Neuron (in vitro differentiated cells): ENCODE results near the gene TP63.

Experiments
- H2AFZ ChIP-seq: one replicate; pipeline ENCODE4 v1.6.1; 2013; ENCODE audit warnings: low read depth, mild to moderate bottlenecking, inconsistent platforms, low read length, moderate library complexity
- H3K27me3 ChIP-seq: one replicate; pipeline ENCODE4 v1.6.1; 2013; ENCODE audit warnings: low read length; ENCODE audit not compliant: insufficient read depth
- H3K36me3 ChIP-seq: one replicate; pipeline ENCODE4 v1.6.1; 2013; ENCODE audit warnings: low read length; ENCODE audit not compliant: insufficient read depth
- H3K4me1 ChIP-seq: one replicate; pipeline ENCODE4 v1.6.1; 2013; ENCODE audit warnings: low read length; ENCODE audit not compliant: insufficient read depth
- H3K4me3 ChIP-seq: 2 replicates; pipeline ENCODE4 v1.5.1; 2013; ENCODE audit warnings: mild to moderate bottlenecking, low read length, moderate library complexity
- H3K9me3 ChIP-seq: one replicate; pipeline ENCODE4 v1.6.1; 2013; ENCODE audit warnings: low read length

Gene TP63

GRCh38 chr3:189809583-189809982, 178.4 kb downstream of the TP63 start:
- Histone ChIP-seq H3K36me3 (no peaks in the 10 kb centered on the region), H3K27me3 (peaks cover 34% of the 10 kb centered on the region), H3K4me1 (peaks cover 16% of the 10 kb centered on the region), H3K4me3 (no peak overlapping the region), H3K9me3 (no peaks in the 10 kb centered on the region), H2AFZ (no peak overlapping the region)

GRCh38 chr3:189812806-189813465, 181.7 kb downstream of the TP63 start:
- peaks cover 25% of the 10 kb centered on the region for H3K27me3 ChIP-seq
- H3K4me3 ChIP-seq, result no peak overlapping the region
- H3K9me3 ChIP-seq, result no peaks in the 10 kb centered on the region
- no peaks in the 10 kb centered on the region for H3K4me1 ChIP-seq
- no peak overlapping the region for H2AFZ ChIP-seq
- H3K36me3 ChIP-seq, result no peaks in the 10 kb centered on the region

- Histone ChIP-seq H3K36me3 (no peaks in the 10 kb centered on the region), H3K4me3 (no peak overlapping the region), H3K27me3 (peaks cover 19% of the 10 kb centered on the region), H3K9me3 (no peaks in the 10 kb centered on the region), H3K4me1 (no peaks in the 10 kb centered on the region), H2AFZ (no peak overlapping the region)
These were observed 182.6 kb downstream of the TP63 start for GRCh38 chr3:189813647-189814240.

GRCh38 chr3:189820365-189820720, 189.2 kb downstream of the TP63 start:
- Histone ChIP-seq H2AFZ (no peak overlapping the region), H3K4me3 (no peak overlapping the region), H3K9me3 (no peaks in the 10 kb centered on the region), H3K36me3 (no peaks in the 10 kb centered on the region), H3K27me3 (peaks cover 6% of the 10 kb centered on the region), H3K4me1 (no peaks in the 10 kb centered on the region)

GRCh38 chr3:189821262-189821661, 190.1 kb downstream of the TP63 start:
- H2AFZ ChIP-seq, result no peak overlapping the region
- H3K4me1 ChIP-seq, result no peaks in the 10 kb centered on the region
- H3K9me3 ChIP-seq, result no peaks in the 10 kb centered on the region
- no peaks in the 10 kb centered on the region for H3K36me3 ChIP-seq
- no peak overlapping the region for H3K4me3 ChIP-seq
- H3K27me3 ChIP-seq, result peaks cover 5% of the 10 kb centered on the region

- H3K27me3 ChIP-seq, result peaks cover 9% of the 10 kb centered on the region
- H3K9me3 ChIP-seq, result no peaks in the 10 kb centered on the region
- no peaks in the 10 kb centered on the region for H3K4me1 ChIP-seq
- H3K36me3 ChIP-seq, result no peaks in the 10 kb centered on the region
- H2AFZ ChIP-seq, result no peak overlapping the region
- H3K4me3 ChIP-seq, result no peak overlapping the region
These were observed 191.5 kb downstream of the TP63 start for GRCh38 chr3:189822726-189823125.

GRCh38 chr3:189824629-189825312, 193.6 kb downstream of the TP63 start:
- Histone ChIP-seq H3K36me3 (no peaks in the 10 kb centered on the region), H3K4me1 (no peaks in the 10 kb centered on the region), H3K4me3 (no peak overlapping the region), H3K9me3 (no peaks in the 10 kb centered on the region), H3K27me3 (peaks cover 9% of the 10 kb centered on the region), H2AFZ (no peak overlapping the region)

- Histone ChIP-seq H2AFZ (no peak overlapping the region), H3K4me1 (no peaks in the 10 kb centered on the region), H3K27me3 (peaks cover 9% of the 10 kb centered on the region), H3K36me3 (no peaks in the 10 kb centered on the region), H3K9me3 (no peaks in the 10 kb centered on the region), H3K4me3 (no peak overlapping the region)
These were observed 195.4 kb downstream of the TP63 start for GRCh38 chr3:189826566-189826965.

- Histone ChIP-seq H3K36me3 (no peaks in the 10 kb centered on the region), H3K4me1 (no peaks in the 10 kb centered on the region), H3K9me3 (no peaks in the 10 kb centered on the region), H3K4me3 (no peak overlapping the region), H3K27me3 (peaks cover 7% of the 10 kb centered on the region), H2AFZ (no peak overlapping the region)
These were observed 195.9 kb downstream of the TP63 start for GRCh38 chr3:189827108-189827507.

- no peak overlapping the region for H3K4me3 ChIP-seq
- peaks cover 4% of the 10 kb centered on the region for H3K27me3 ChIP-seq
- no peaks in the 10 kb centered on the region for H3K9me3 ChIP-seq
- H2AFZ ChIP-seq, result no peak overlapping the region
- H3K36me3 ChIP-seq, result no peaks in the 10 kb centered on the region
- no peaks in the 10 kb centered on the region for H3K4me1 ChIP-seq
These were observed 199.2 kb downstream of the TP63 start for GRCh38 chr3:189830401-189830800.

GRCh38 chr3:189833266-189833665, 202.1 kb downstream of the TP63 start:
- H3K27me3 ChIP-seq, result no peaks in the 10 kb centered on the region
- no peak overlapping the region for H2AFZ ChIP-seq
- H3K36me3 ChIP-seq, result no peaks in the 10 kb centered on the region
- H3K4me1 ChIP-seq, result no peaks in the 10 kb centered on the region
- no peak overlapping the region for H3K4me3 ChIP-seq
- no peaks in the 10 kb centered on the region for H3K9me3 ChIP-seq

GRCh38 chr3:189833996-189834395, 202.8 kb downstream of the TP63 start:
- no peaks in the 10 kb centered on the region for H3K36me3 ChIP-seq
- H3K4me3 ChIP-seq, result no peak overlapping the region
- H3K9me3 ChIP-seq, result no peaks in the 10 kb centered on the region
- no peak overlapping the region for H2AFZ ChIP-seq
- H3K4me1 ChIP-seq, result no peaks in the 10 kb centered on the region
- no peaks in the 10 kb centered on the region for H3K27me3 ChIP-seq

GRCh38 chr3:189834462-189834861, 203.3 kb downstream of the TP63 start:
- Histone ChIP-seq H3K4me3 (no peak overlapping the region), H3K9me3 (no peaks in the 10 kb centered on the region), H3K4me1 (no peaks in the 10 kb centered on the region), H2AFZ (no peak overlapping the region), H3K36me3 (no peaks in the 10 kb centered on the region), H3K27me3 (no peaks in the 10 kb centered on the region)
